Stimulated activated CD4-positive, alpha-beta T cell treated with anti-CD3 and anti-CD28 coated beads, Interleukin-1b, Interleukin-23, amount 100 ng/mL, for 1 hour (primary cell): ENCODE data around the gene CTU1.
"Not testable (repeated sequence)": the region's sequence is repeated elsewhere in the genome, so short reads cannot be mapped to it uniquely, and the experiment has no call there.

ENCODE experiments used
- DNase-seq, 2 donors: peaks; one replicate each; pipeline ENCODE4 v3.0.0-alpha.2; 2020; ENCODE audit warnings: low read depth in 2 of 2

Gene CTU1

DNA sequence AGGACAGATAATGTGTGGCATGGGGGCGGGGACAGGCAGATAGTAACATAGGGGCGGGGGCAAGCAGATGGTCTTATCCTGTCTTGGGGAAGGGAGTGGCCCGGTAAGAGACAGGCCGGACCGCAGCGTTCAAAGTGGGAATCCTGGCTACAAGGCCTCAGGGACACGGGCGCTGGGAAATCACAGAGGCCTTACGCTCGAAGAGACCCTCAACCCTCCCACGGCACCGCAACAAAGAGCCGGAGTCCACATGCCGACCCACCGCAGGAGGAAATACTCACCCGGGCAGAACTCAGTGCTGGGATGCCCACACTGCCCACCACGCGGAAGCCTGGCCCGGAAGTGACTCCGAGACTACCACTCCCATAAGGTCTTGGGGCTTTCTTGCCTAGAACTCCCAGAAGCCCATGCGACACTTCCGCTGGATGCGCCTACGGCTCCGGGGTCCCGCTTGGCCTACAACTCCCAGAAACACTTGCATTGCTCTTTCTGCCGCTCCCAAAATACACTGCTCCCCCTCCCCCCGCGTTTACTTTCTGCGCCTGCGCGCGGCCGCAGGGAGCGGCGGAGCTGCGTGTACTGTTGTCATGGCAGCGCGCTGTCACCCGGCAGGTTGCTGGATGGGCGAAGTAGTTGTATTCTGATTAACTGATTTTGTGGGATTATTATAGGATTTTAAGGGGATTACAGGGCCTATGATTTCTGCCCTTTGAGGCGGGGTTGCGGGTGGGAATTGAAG lies at the start of gene CTU1:
TSS of gene CTU1 (minus strand) at position 344 of the 739 bp plus-strand sequence. CDS start 3,840 bp downstream, outside the sequence.
- peak; percentile 96 to 97 for DNase-seq

DNA sequence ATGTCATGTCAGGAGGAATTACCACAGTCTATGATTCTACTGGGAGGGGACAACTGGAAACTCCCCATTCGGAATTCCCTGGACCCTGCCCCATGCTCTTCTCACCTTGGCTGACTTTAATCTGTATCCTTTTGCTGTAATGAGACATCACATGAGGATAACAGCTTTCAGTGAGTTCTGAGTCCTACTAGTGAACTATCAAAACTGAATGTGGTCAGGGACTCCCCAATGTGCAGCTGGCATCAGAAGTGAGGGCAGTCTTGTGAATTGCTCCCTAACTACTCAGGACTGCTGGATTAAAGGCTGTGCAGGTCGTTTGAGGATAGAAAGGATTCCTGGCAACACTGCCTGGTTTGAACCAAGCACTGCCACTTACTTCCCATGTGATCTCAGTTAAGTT lies 49.1 kb upstream of the CTU1 start:
- DNase-seq, result no peak

- DNase-seq, result no peak
These were observed 48.5 kb upstream of the CTU1 start for GRCh38 chr19:51156710-51157109.

DNA sequence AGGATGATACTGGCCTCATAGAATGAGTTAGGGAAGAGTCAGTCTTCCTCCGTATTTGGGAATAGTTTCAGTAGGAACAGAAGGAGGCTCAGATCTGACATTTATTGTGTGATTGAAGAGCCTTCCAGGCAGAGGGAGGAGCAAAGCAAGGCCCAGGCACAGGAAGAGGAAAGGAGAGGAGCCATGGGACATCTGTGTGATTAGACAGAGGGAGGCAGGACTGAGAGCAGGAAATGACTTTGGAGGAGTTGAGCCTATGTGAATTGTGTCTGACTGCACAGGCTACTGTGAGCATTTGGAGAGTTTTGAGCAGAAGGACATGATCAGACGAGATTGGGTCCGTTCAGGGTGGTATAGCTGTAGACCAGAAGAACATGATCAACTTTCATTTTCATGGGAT lies 42.4 kb upstream of the CTU1 start:
- DNase-seq, result no peak

GRCh38 chr19:51148580-51148979 lies 40.4 kb upstream of the CTU1 start:
- no peak for DNase-seq

DNA sequence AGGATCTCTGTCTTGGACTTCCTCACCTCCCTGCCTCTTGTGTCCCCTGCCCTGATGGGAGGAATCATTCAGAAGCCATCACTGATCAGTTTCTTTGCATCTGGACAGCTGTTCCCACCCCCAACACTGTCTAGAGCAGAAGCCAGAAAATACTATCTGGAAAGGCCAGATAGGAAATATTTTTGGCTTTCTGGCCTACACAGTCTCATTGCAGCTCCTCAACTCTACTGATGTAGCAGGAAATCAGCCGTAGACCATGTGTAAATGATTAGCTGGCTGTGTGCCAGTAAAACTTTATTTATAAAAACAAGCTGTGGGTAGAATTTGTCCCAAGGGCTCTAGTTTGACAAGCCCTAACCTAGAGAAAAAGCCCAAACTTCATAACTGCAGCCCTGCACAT lies 39.5 kb upstream of the CTU1 start:
- DNase-seq, result no peak

GRCh38 chr19:51146751-51147150 lies 38.5 kb upstream of the CTU1 start:
- DNase-seq, result no peak

DNA sequence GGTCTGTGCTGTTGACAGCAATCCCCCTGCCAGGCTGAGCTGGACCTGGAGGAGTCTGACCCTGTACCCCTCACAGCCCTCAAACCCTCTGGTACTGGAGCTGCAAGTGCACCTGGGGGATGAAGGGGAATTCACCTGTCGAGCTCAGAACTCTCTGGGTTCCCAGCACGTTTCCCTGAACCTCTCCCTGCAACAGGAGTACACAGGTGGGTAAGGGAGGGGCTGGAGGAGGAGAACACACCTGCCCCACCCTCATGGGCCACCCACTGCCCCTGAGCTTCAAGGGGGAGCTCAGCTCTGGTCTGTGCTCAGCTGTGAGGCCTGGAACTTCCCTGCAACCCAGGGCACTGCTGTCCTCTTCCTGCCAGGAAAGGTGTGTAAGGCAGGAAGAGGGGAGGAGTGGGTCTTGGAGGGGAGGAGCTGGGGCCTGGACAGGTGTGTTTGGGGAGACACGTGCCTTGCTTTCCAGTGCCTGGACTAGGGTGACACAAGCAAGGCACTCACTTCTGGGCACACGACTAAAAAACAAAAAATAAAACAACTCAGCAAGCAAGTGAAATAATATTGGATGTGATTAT lies 37.8 kb upstream of the CTU1 start:
- no peak for DNase-seq

DNA sequence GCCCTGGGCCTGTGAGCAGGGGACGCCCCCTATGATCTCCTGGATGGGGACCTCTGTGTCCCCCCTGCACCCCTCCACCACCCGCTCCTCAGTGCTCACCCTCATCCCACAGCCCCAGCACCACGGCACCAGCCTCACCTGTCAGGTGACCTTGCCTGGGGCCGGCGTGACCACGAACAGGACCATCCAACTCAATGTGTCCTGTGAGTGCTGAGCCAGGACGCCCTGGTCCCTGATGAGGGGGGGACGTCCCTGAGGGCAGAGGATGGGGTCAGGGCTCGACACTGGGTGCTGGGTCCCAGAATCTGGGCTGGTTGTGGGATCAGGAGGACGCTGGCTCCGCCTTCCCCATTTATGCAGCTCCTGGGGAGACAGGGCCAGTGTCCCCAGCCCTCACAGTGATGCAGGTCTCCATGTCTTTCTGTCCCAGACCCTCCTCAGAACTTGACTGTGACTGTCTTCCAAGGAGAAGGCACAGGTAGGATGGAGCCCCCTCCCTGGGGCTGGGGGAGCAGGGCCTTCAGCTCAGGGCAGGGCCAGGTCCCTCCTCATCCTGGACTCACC lies 36.4 kb upstream of the CTU1 start:
- no peak for DNase-seq

- no peak for DNase-seq
These were observed 35.3 kb upstream of the CTU1 start for GRCh38 chr19:51143486-51143885.

GRCh38 chr19:51142809-51143475 lies 34.7 kb upstream of the CTU1 start:
- DNase-seq, result not testable (repeated sequence)

- no peak for DNase-seq
These were observed 33.9 kb upstream of the CTU1 start, which contains the start of gene SIGLEC7 for GRCh38 chr19:51142119-51142518. Gene SIGLEC7 (plus strand): TSS chr19:51142301. CDS start chr19:51142370, 69 bp downstream.

DNA sequence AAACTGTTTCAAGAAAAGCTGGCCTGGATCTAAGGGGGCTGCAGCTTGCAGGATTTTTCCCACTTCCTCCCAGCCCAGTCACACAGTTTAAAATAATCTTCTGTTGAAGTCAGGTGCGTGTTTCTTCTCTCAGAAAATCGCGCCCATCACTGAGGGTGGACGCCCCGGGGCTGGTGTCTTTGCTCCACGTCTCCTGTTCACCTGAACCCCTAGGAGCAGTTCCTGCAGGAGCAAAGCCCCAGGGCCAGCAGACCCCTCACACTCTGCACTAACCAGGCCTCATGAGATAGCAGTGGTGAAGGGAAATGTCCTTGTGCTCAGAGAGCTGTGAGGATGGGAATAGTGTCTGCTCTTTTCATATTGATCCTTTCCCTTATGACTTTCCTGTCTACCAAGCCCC lies 33.0 kb upstream of the CTU1 start:
- DNase-seq, result no peak

- DNase-seq, result no peak
These were observed 32.2 kb upstream of the CTU1 start for GRCh38 chr19:51140441-51140840.

GRCh38 chr19:51139299-51140014 lies 31.2 kb upstream of the CTU1 start:
- DNase-seq, result no peak

DNA sequence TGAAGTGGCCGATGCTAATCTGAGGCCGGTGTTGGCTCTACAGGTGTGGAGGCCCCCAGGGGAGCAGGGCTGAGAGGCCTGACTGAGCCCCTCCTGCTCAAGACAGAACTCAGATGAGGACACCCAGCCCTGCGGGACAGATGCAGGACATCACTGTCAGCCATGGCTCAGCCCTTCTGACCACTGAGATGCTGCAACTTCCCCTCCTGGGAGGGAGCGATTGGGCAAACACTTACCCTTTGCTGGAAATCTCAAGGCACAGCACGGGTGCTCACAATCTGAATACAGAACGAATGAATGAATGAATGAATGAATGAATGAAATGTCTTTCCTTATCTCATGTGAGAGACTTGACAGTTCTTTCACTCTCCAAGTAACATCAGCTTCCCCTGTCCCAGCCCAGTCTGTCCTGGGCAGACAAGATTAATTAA lies 30.4 kb upstream of the CTU1 start:
- DNase-seq, result no peak

- no peak for DNase-seq
These were observed 29.7 kb upstream of the CTU1 start for GRCh38 chr19:51137792-51138425.

DNA sequence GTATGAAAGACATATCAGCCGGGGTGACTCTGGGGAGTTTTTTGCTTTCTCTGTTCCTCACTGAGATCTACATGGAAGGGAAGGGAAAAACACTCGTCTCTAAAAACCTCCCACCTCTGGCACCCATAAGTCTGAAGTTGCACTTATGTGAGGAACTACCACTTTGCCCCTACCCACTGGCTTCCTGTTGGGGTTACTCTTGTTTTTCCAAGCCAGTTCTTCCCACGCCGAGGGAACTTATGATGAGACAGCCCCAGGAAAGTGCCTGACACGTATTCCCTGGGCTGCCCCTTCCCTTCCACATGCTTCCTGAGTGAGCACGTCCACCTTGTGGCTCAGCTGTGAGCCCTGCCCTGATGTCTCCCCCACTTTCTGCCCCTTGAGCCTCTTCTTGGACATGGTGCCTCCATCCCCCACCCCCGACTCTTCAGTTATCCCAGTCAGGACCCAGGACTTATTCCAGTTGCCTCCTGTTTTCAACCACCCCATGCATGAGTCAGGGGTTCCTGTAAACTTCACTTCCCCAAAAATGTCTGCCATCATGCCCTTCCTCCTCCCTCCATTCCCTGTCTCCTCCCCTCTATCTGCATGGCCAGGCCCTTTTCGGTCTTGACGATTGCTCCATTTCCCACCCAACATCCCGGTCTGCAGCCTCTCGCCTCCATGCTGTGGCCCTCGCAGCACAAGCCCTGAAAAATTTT lies 28.8 kb upstream of the CTU1 start:
- DNase-seq, result no peak

DNA sequence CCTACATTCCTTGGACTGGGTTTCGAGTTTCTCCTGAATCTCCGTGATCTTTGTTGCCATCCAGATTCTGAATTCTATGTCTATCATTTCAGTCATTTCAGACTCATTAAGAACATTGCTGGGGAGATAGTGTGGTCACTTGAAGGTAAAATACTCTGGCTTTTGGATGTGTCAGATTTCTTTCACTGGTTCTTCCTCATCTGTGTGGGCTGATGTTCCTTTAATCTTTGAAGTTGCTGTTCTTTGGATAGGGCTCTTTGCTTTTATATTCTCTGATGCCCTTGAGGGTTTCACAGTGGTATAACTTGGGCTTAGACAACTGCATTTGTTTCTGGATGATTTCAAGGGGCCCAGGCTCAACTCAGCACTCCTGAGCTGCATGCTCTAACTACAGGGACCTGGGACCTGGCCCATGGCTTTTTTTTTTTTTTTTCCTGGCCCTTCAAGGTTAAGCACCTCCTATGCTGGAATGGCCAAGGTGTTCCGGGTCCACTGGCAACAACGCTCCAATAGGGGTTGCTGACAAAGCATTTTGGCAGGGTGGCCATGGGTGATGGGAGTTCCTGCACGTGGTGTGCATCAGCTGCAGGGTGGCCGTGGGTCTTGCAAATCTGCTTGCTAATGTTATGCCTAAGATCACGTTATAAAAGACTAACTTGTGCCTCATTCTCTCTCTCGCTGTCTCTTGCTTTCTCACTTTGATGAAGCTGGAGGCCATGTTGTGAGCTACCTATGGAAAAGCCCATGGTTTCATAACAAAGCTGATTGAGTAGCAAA lies 28.0 kb upstream of the CTU1 start:
- DNase-seq, result no peak

- no peak for DNase-seq
These were observed 26.8 kb upstream of the CTU1 start for GRCh38 chr19:51135004-51135403.
